ENCODE measurements around the gene PKIG.

The PKIG gene

GRCh38 chr20:44600758-44601201, 18.4 kb downstream of the PKIG start:
- no peak for DNase-seq (ENCODE audit: low read depth, low spot score)
- TF ChIP-seq CTCF (IDR thresholded peaks at IDR 0.05; ENCODE audit: insufficient read depth, low read length, missing control alignments) = no peak
- H3K4me3 ChIP-seq (ENCODE audit: low read depth, low read length) = no peak overlapping the region
- POLR2A ChIA-PET = no interaction called here
- CTCF ChIA-PET = interaction anchor here (1.1 to 3.9 kb wide), 2 partner anchors 9 to 70 kb away, joined by 3 to 21 read pairs; no protein-coding TSS in a partner anchor

GRCh38 chr20:44601236-44601671, 18.9 kb downstream of the PKIG start:
- ChIA-PET CTCF (interaction anchor here (0.7 to 3.9 kb wide), 6 partner anchors 9 to 82 kb away, joined by 3 to 21 read pairs (median 5); no protein-coding TSS in a partner anchor), POLR2A (interaction anchor here (1.0 kb wide), 1 partner anchor 80 kb away, joined by 3 read pairs; the partner anchor contains the start of gene SERINC3)
- no peak for DNase-seq (ENCODE audit: low read depth, low spot score)
- TF ChIP-seq CTCF (IDR thresholded peaks at IDR 0.05; ENCODE audit: insufficient read depth, low read length, missing control alignments) = no peak
- no peak overlapping the region; the same call in 1 of the 2 replicates for H3K4me3 ChIP-seq (ENCODE audit: low read depth, low read length)

- DNase-seq (ENCODE audit: low read depth, low spot score) = peak; percentile 56
- TF ChIP-seq CTCF (IDR thresholded peaks at IDR 0.05; ENCODE audit: insufficient read depth, low read length, missing control alignments) = no peak
- ChIA-PET POLR2A (interaction anchor here (0.5 to 1.0 kb wide), 2 partner anchors 53 to 80 kb away, joined by 3 read pairs; partner anchors contain the start of gene SERINC3), CTCF (interaction anchor here (0.7 to 1.3 kb wide), 7 partner anchors 8 to 218 kb away, joined by 3 to 8 read pairs (median 4); partner anchors contain the start of gene PKIG)
- H3K4me3 ChIP-seq (ENCODE audit: low read depth, low read length) = no peak overlapping the region
Measured at GRCh38 chr20:44601801-44602204, 19.4 kb downstream of the PKIG start.

GRCh38 chr20:44603327-44603726, 20.9 kb downstream of the PKIG start:
- ChIA-PET CTCF (interaction anchor here (0.6 to 2.5 kb wide), 7 partner anchors 9 to 386 kb away, joined by 3 to 11 read pairs (median 4); partner anchors contain the start of gene TTPAL), POLR2A (no interaction called here)
- TF ChIP-seq CTCF (IDR thresholded peaks at IDR 0.05; ENCODE audit: insufficient read depth, low read length, missing control alignments) = no peak

GRCh38 chr20:44606725-44607441, 24.5 kb downstream of the PKIG start:
- POLR2A ChIA-PET = no interaction called here
- no peak for TF ChIP-seq CTCF (IDR thresholded peaks at IDR 0.05; ENCODE audit: insufficient read depth, low read length, missing control alignments)
- no peak for DNase-seq (ENCODE audit: low read depth, low spot score)
- H3K4me3 ChIP-seq (ENCODE audit: low read depth, low read length) = no peak overlapping the region
- CTCF ChIA-PET = interaction anchor here (0.6 to 5.4 kb wide), 2 partner anchors 47 to 216 kb away, joined by 3 to 57 read pairs; no protein-coding TSS in a partner anchor

More at GRCh38 chr20:44603327-44603726, 20.9 kb downstream of the PKIG start:
- H3K4me3 ChIP-seq (ENCODE audit: low read depth, low read length) = no peak overlapping the region
- no peak for DNase-seq (ENCODE audit: low read depth, low spot score)

GRCh38 chr20:44609006-44609515, 26.7 kb downstream of the PKIG start:
- DNase-seq (ENCODE audit: low read depth, low spot score) = no peak
- POLR2A ChIA-PET = no interaction called here
- TF ChIP-seq CTCF (IDR thresholded peaks at IDR 0.05; ENCODE audit: insufficient read depth, low read length, missing control alignments) = no peak
- H3K4me3 ChIP-seq (ENCODE audit: low read depth, low read length) = no peak overlapping the region
- CTCF ChIA-PET = interaction anchor here (0.7 to 5.4 kb wide), 38 partner anchors 10 to 393 kb away, joined by 3 to 57 read pairs (median 6); partner anchors contain the start of genes SERINC3 and TTPAL

Measured in AG04449 (cell line).